PC-3 (cell line): Measurements from ENCODE around the gene DBF4B. TPM values are rescaled to one million over a fixed set of nuclear protein-coding genes. Genes with fewer than 3 reads are reported as not detected.

Source experiments
- ATAC-seq: fragments of 200-7000 bp; cut with Tn5 transposase; 2 replicates; pipeline ENCODE4 v1.9.1; 2020; ENCODE audit warnings: mild to moderate bottlenecking, moderate library complexity
- BruUV-seq: library from RNA; stranded (reverse); fragments of 400-500 nt; replicated peaks from 2 replicates; lab custom pipeline; 2021; lab: Mats Ljungman, UMichigan
- CTCF ChIA-PET: fragments of 300-600 bp; sonication (Branson Sonifier 250); formaldehyde crosslinking; loops from one replicate; lab custom pipeline; 2022; ENCODE audit warnings: antibody characterized with exemption; lab: Charles Lee
- POLR2A ChIA-PET: fragments of 300-600 bp; sonication (Branson Sonifier 250); formaldehyde crosslinking; loops from one replicate; lab custom pipeline; 2022; ENCODE audit warnings: antibody characterized with exemption; ENCODE audit not compliant: unreplicated experiment; lab: Charles Lee
- DNase-seq: peaks from one replicate; pipeline ENCODE4 v3.0.0-alpha.2; 2015
- H2AFZ ChIP-seq: fragments of 300-600 bp; sonication (generic); 2 replicates; pipeline ENCODE4 v1.6.0; 2016; ENCODE audit warnings: antibody characterized with exemption, low read length
- H3F3A ChIP-seq: fragments of 300-600 bp; sonication (generic); one replicate; pipeline ENCODE4 v1.6.0; 2017; ENCODE audit warnings: antibody characterized with exemption, low read length, control low read depth, mild to moderate bottlenecking; ENCODE audit not compliant: unreplicated experiment
- H3K27ac ChIP-seq: fragments of 300-600 bp; sonication (generic); 2 replicates; pipeline ENCODE4 v1.5.1; 2016; ENCODE audit warnings: mild to moderate bottlenecking, low read length
- H3K27me3 ChIP-seq: fragments of 300-600 bp; sonication (generic); 2 replicates; pipeline ENCODE4 v1.6.1; 2016; ENCODE audit warnings: low read length, mixed read lengths
- H3K36me3 ChIP-seq: fragments of 300-600 bp; sonication (generic); 2 replicates; pipeline ENCODE4 v1.6.1; 2016; ENCODE audit warnings: low read depth, mixed run types, low read length, mixed read lengths
- H3K4me1 ChIP-seq: fragments of 300-600 bp; sonication (generic); 2 replicates; pipeline ENCODE4 v1.5.1; 2016; ENCODE audit warnings: low read length; ENCODE audit not compliant: insufficient read depth
- H3K4me2 ChIP-seq: fragments of 300-600 bp; sonication (generic); 2 replicates; pipeline ENCODE4 v1.6.0; 2016; ENCODE audit warnings: low read length
- H3K4me3 ChIP-seq: fragments of 300-600 bp; sonication (generic); 2 replicates; pipeline ENCODE4 v1.5.1; 2016; ENCODE audit warnings: mild to moderate bottlenecking, low read length, mixed read lengths
- H3K79me2 ChIP-seq: fragments of 300-600 bp; sonication (generic); 2 replicates; pipeline ENCODE4 v1.6.1; 2017; ENCODE audit warnings: low read length, mixed read lengths
- H3K9ac ChIP-seq: fragments of 300-600 bp; sonication (generic); 2 replicates; pipeline ENCODE4 v1.6.0; 2016; ENCODE audit warnings: mild to moderate bottlenecking, low read length
- H3K9me2 ChIP-seq: fragments of 300-600 bp; sonication (generic); replicated peaks from 2 replicates; pipeline ENCODE4 v1.6.1; 2016; ENCODE audit warnings: mixed run types, low read length, mixed read lengths
- H3K9me3 ChIP-seq: fragments of 300-600 bp; sonication (generic); 2 replicates; pipeline ENCODE4 v1.6.1; 2016; ENCODE audit warnings: low read length, mixed read lengths
- H4K20me1 ChIP-seq: fragments of 300-600 bp; sonication (generic); 2 replicates; pipeline ENCODE4 v1.6.1; 2016; ENCODE audit warnings: low read length, mixed read lengths
- CTCF ChIP-seq: fragments of 300-600 bp; sonication (generic); conservative IDR thresholded peaks from 2 replicates; pipeline ENCODE4 v1.5.1; 2017; ENCODE audit warnings: antibody characterized with exemption, low read depth, mild to moderate bottlenecking, low read length
- EZH2 ChIP-seq: fragments of 300-600 bp; sonication (generic); IDR thresholded peaks from one replicate; pipeline ENCODE4 v1.6.1; 2017; ENCODE audit warnings: antibody characterized with exemption, mild to moderate bottlenecking, low read length; ENCODE audit not compliant: unreplicated experiment
- EZH2phosphoT487 ChIP-seq: fragments of 300-600 bp; sonication (generic); IDR thresholded peaks from 2 replicates; pipeline ENCODE4 v1.6.1; 2018; ENCODE audit warnings: mild to moderate bottlenecking, antibody characterized with exemption, low read length, borderline replicate concordance
- intact Hi-C: fragments of 100-400 bp; cut with micrococcal nuclease; formaldehyde crosslinking; loops from 2 replicates; pipeline ENCODE4 v1.9.0; 2023
- total RNA-seq: library from RNA; depleted of rRNA; stranded (reverse); fragments of >200 nt; gene quantifications from 2 replicates; pipeline ENCODE4 v1.2.3, GENCODE V29; 2014

The DBF4B gene
- total RNA-seq, 1 experiment from 2014 or later: 17.9 TPM

- Histone ChIP-seq H3K9ac (peak overlapping the region; percentile 51), H3K4me3 (peak overlapping the region; percentile 76), H4K20me1 (no peaks in the 10 kb centered on the region), H3F3A (no peaks in the 10 kb centered on the region), H2AFZ (peak overlapping the region; percentile 88), H3K36me3 (no peaks in the 10 kb centered on the region), H3K27me3 (no peaks in the 10 kb centered on the region), H3K4me1 (peaks cover 12% of the 10 kb centered on the region), H3K4me2 (peak overlapping the region; percentile 95), H3K9me3 (no peaks in the 10 kb centered on the region), H3K9me2 (no peaks in the 10 kb centered on the region), H3K27ac (no peak overlapping the region), H3K79me2 (no peaks in the 10 kb centered on the region)
- ChIA-PET CTCF (interaction anchor here (1.2 kb wide), 1 partner anchor 52 kb away, joined by 4 read pairs; no protein-coding TSS in a partner anchor), POLR2A (no interaction called here)
- ATAC-seq: peak; percentile 55
- BruUV-seq: no TSS peak
- peak; percentile 99 for TF ChIP-seq CTCF
- TF ChIP-seq EZH2phosphoT487: no peak
- intact Hi-C loops: loop anchor here (1.0 to 2.0 kb wide), 3 partner anchors 46 to 104 kb away; no protein-coding TSS in a partner anchor
- DNase-seq: peak; percentile 97
Observed at GRCh38 chr17:44774271-44775135, 66.0 kb downstream of the DBF4B start.

GRCh38 chr17:44775136-44775837 lies 66.8 kb downstream of the DBF4B start:
- H3K27ac ChIP-seq: no peak overlapping the region
- ChIA-PET CTCF (interaction anchor here (0.5 to 1.6 kb wide), 12 partner anchors 10 to 567 kb away, joined by 3 to 13 read pairs (median 4); no protein-coding TSS in a partner anchor), POLR2A (interaction anchor here (0.6 to 0.7 kb wide), 4 partner anchors 70 to 1558 kb away, joined by 3 to 4 read pairs (median 4); no protein-coding TSS in a partner anchor)
- no TSS peak for BruUV-seq
- DNase-seq (peak; percentile 100), ATAC-seq (peak; percentile 92)
- no peaks in the 10 kb centered on the region for H3K9me3 ChIP-seq
- TF ChIP-seq EZH2 (no peak), CTCF (peak; percentile 36; the same call in 1 of the 2 replicates)
- H3F3A ChIP-seq: no peaks in the 10 kb centered on the region
- peak overlapping the region; percentile 88 for H2AFZ ChIP-seq
- peak overlapping the region; percentile 76 for H3K4me3 ChIP-seq
- peaks cover 12% of the 10 kb centered on the region for H3K4me1 ChIP-seq
- H3K9me2 ChIP-seq: no peaks in the 10 kb centered on the region
- no peaks in the 10 kb centered on the region for H3K27me3 ChIP-seq
- no peaks in the 10 kb centered on the region for H3K79me2 ChIP-seq
- no peaks in the 10 kb centered on the region for H4K20me1 ChIP-seq
- intact Hi-C loops: loop anchor here (1.0 to 2.0 kb wide), 3 partner anchors 46 to 103 kb away; no protein-coding TSS in a partner anchor
- H3K4me2 ChIP-seq: peak overlapping the region; percentile 95
- peak overlapping the region; percentile 51 for H3K9ac ChIP-seq
- H3K36me3 ChIP-seq: no peaks in the 10 kb centered on the region
